AG10803 (cell line): Measurements from ENCODE around the gene EIF4G3.

Experiments
- DNase-seq: peaks from one replicate; pipeline ENCODE4 v3.0.0; 2010; ENCODE audit warnings: low read depth
- H3K4me3 ChIP-seq: 2 replicates; pipeline ENCODE4 v1.5.1; 2011; ENCODE audit warnings: mild to moderate bottlenecking, low read length, control low read depth
- CTCF ChIP-seq: conservative IDR thresholded peaks from 2 replicates; pipeline ENCODE4 v1.5.1; 2011; ENCODE audit warnings: mild to moderate bottlenecking, low read length, control low read depth, inconsistent platforms

The EIF4G3 gene

GRCh38 chr1:21046132-21046531, 130.6 kb downstream of the EIF4G3 start:
- H3K4me3 ChIP-seq = no peak overlapping the region
- no peak for TF ChIP-seq CTCF
- DNase-seq = no peak

- peak; percentile 46 for DNase-seq
Observed at GRCh38 chr1:21045351-21045750, 131.3 kb downstream of the EIF4G3 start.

GRCh38 chr1:21042929-21043605, 133.6 kb downstream of the EIF4G3 start:
- TF ChIP-seq CTCF = no peak
- peak; percentile 89 for DNase-seq
- H3K4me3 ChIP-seq = no peak overlapping the region

More at GRCh38 chr1:21045351-21045750, 131.3 kb downstream of the EIF4G3 start:
- no peak for TF ChIP-seq CTCF
- no peak overlapping the region for H3K4me3 ChIP-seq

- DNase-seq = no peak
- TF ChIP-seq CTCF = no peak
- no peak overlapping the region for H3K4me3 ChIP-seq
Observed at GRCh38 chr1:21041541-21041940, 135.2 kb downstream of the EIF4G3 start.

- no peak for TF ChIP-seq CTCF
- no peak for DNase-seq
- H3K4me3 ChIP-seq = no peak overlapping the region
Observed at GRCh38 chr1:21037091-21037490, 139.6 kb downstream of the EIF4G3 start.

- TF ChIP-seq CTCF = no peak
- no peak overlapping the region for H3K4me3 ChIP-seq
- DNase-seq = no peak
Observed at GRCh38 chr1:21035794-21036193, 140.9 kb downstream of the EIF4G3 start.
